Measurements from ENCODE around the gene TNIP1.

DNA sequence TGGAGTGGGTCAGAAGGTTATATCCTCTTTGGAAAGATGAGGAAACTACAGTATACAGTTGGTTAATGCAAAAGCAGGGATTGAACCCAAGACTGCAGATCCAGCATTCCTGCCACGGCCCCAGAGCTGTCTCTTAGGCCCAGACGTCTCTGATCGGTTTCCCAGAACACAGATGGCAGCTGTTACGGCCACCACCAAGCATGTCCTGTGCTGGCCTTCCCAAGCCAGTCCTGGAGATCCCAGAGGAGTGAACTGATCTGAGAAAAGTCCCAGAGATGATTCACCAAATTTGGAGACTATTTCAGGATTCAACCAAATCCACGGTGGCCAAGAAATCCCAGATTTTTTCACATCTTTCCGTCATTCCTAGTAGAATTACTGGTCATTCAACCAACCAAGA is 20.1 kb downstream of the TNIP1 start:
- TF ChIP-seq, protein P1, sequence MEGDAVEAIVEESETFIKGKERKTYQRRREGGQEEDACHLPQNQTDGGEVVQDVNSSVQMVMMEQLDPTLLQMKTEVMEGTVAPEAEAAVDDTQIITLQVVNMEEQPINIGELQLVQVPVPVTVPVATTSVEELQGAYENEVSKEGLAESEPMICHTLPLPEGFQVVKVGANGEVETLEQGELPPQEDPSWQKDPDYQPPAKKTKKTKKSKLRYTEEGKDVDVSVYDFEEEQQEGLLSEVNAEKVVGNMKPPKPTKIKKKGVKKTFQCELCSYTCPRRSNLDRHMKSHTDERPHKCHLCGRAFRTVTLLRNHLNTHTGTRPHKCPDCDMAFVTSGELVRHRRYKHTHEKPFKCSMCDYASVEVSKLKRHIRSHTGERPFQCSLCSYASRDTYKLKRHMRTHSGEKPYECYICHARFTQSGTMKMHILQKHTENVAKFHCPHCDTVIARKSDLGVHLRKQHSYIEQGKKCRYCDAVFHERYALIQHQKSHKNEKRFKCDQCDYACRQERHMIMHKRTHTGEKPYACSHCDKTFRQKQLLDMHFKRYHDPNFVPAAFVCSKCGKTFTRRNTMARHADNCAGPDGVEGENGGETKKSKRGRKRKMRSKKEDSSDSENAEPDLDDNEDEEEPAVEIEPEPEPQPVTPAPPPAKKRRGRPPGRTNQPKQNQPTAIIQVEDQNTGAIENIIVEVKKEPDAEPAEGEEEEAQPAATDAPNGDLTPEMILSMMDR (conservative IDR thresholded peaks at IDR 0.05) = no peak
- no peak for TF ChIP-seq EZH2 (IDR thresholded peaks at IDR 0.05; ENCODE audit: low read depth)
